Activated CD4-positive, alpha-beta T cell treated with anti-CD3 and anti-CD28 coated beads, Interleukin-2, amount 10 ng/mL, durations not matched to agents 24 days and 14 days (primary cell): Measurements from ENCODE around the gene GCSH. TPM values are rescaled to one million over a fixed set of nuclear protein-coding genes. Genes with fewer than 3 reads are reported as not detected.
"Not testable (repeated sequence)": the region's sequence is repeated elsewhere in the genome, so short reads cannot be mapped to it uniquely, and the experiment has no call there.

Source experiments
- DNase-seq: peaks from one replicate; pipeline ENCODE4 v3.0.0; 2022
- H3K27ac Mint-ChIP-seq: one replicate; pipeline ENCODE4 v1.8.0; 2022; ENCODE audit warnings: mild to moderate bottlenecking, mixed read lengths
- H3K27me3 Mint-ChIP-seq: one replicate; pipeline ENCODE4 v1.8.0; 2022; ENCODE audit warnings: mixed read lengths
- H3K36me3 Mint-ChIP-seq: one replicate; pipeline ENCODE4 v1.8.0; 2022; ENCODE audit warnings: low read depth, mild to moderate bottlenecking, mixed read lengths
- H3K4me1 Mint-ChIP-seq: one replicate; pipeline ENCODE4 v1.8.0; 2021; ENCODE audit warnings: mixed read lengths
- H3K4me3 Mint-ChIP-seq: one replicate; pipeline ENCODE4 v1.8.0; 2022; ENCODE audit warnings: mild to moderate bottlenecking, moderate library complexity, mixed read lengths
- H3K9me3 Mint-ChIP-seq: one replicate; pipeline ENCODE4 v1.8.0; 2021; ENCODE audit warnings: mixed read lengths
- intact Hi-C: fragments of 100-400 bp; cut with micrococcal nuclease; formaldehyde crosslinking; loops from one replicate; pipeline ENCODE4 v1.15.1; 2023
- total RNA-seq: library from RNA; stranded (reverse); gene quantifications from 2 replicates; pipeline ENCODE4 v1.2.3, GENCODE V29; 2022

The GCSH gene
- total RNA-seq, 1 donor from 2014 or later: 22.9 TPM

- Mint-ChIP-seq H3K27ac (no peak overlapping the region), H3K27me3 (peaks cover 3% of the 10 kb centered on the region), H3K36me3 (no peaks in the 10 kb centered on the region), H3K9me3 (no peaks in the 10 kb centered on the region), H3K4me3 (no peak overlapping the region), H3K4me1 (no peaks in the 10 kb centered on the region)
- DNase-seq: no peak
- intact Hi-C loops: no loop called here
Observed at GRCh38 chr16:81121474-81121990, 25.3 kb upstream of the GCSH start.

- intact Hi-C loops: no loop called here
Observed at GRCh38 chr16:81117436-81117835, 21.2 kb upstream of the GCSH start.

GRCh38 chr16:81116285-81116684 lies 20.1 kb upstream of the GCSH start:
- peaks cover 3% of the 10 kb centered on the region for H3K27me3 Mint-ChIP-seq
- intact Hi-C loops: no loop called here
- H3K4me3 Mint-ChIP-seq: no peak overlapping the region
- DNase-seq: no peak
- no peaks in the 10 kb centered on the region for H3K36me3 Mint-ChIP-seq
- H3K4me1 Mint-ChIP-seq: no peaks in the 10 kb centered on the region
- H3K9me3 Mint-ChIP-seq: no peaks in the 10 kb centered on the region
- no peak overlapping the region for H3K27ac Mint-ChIP-seq

More at GRCh38 chr16:81117436-81117835, 21.2 kb upstream of the GCSH start:
- no peak overlapping the region for H3K27ac Mint-ChIP-seq
- DNase-seq: no peak
- no peak overlapping the region for H3K4me3 Mint-ChIP-seq
- peaks cover 3% of the 10 kb centered on the region for H3K27me3 Mint-ChIP-seq
- no peaks in the 10 kb centered on the region for H3K9me3 Mint-ChIP-seq
- H3K4me1 Mint-ChIP-seq: no peaks in the 10 kb centered on the region
- no peaks in the 10 kb centered on the region for H3K36me3 Mint-ChIP-seq

GRCh38 chr16:81112453-81112852 lies 16.3 kb upstream of the GCSH start:
- no peak overlapping the region for H3K27ac Mint-ChIP-seq
- no peak overlapping the region for H3K4me3 Mint-ChIP-seq
- no peaks in the 10 kb centered on the region for H3K4me1 Mint-ChIP-seq
- H3K27me3 Mint-ChIP-seq: no peaks in the 10 kb centered on the region
- DNase-seq: no peak
- intact Hi-C loops: no loop called here
- H3K36me3 Mint-ChIP-seq: no peaks in the 10 kb centered on the region
- H3K9me3 Mint-ChIP-seq: no peaks in the 10 kb centered on the region

- DNase-seq, H3K4me3 Mint-ChIP-seq, intact Hi-C loops, H3K27me3 Mint-ChIP-seq, H3K4me1 Mint-ChIP-seq, H3K9me3 Mint-ChIP-seq, H3K27ac Mint-ChIP-seq, H3K36me3 Mint-ChIP-seq: not testable (repeated sequence)
Observed at GRCh38 chr16:81109274-81109673, 13.1 kb upstream of the GCSH start.

- H3K36me3 Mint-ChIP-seq: no peaks in the 10 kb centered on the region
- no peak for DNase-seq
- intact Hi-C loops: no loop called here
- H3K27me3 Mint-ChIP-seq: peaks cover 3% of the 10 kb centered on the region
- H3K4me3 Mint-ChIP-seq: no peak overlapping the region
- no peak overlapping the region for H3K27ac Mint-ChIP-seq
- H3K4me1 Mint-ChIP-seq: no peaks in the 10 kb centered on the region
- no peaks in the 10 kb centered on the region for H3K9me3 Mint-ChIP-seq
Observed at GRCh38 chr16:81107511-81107910, 11.3 kb upstream of the GCSH start.

- Mint-ChIP-seq H3K4me1 (no peaks in the 10 kb centered on the region), H3K9me3 (no peaks in the 10 kb centered on the region), H3K36me3 (no peaks in the 10 kb centered on the region), H3K27ac (no peak overlapping the region), H3K27me3 (peaks cover 3% of the 10 kb centered on the region), H3K4me3 (no peak overlapping the region)
- intact Hi-C loops: no loop called here
- no peak for DNase-seq
Observed at GRCh38 chr16:81106826-81107503, 10.8 kb upstream of the GCSH start.

- Mint-ChIP-seq H3K27me3 (peaks cover 3% of the 10 kb centered on the region), H3K36me3 (no peaks in the 10 kb centered on the region), H3K9me3 (no peaks in the 10 kb centered on the region), H3K4me3 (no peak overlapping the region), H3K27ac (no peak overlapping the region), H3K4me1 (no peaks in the 10 kb centered on the region)
- intact Hi-C loops: no loop called here
- DNase-seq: no peak
Observed at GRCh38 chr16:81105946-81106345, 9.8 kb upstream of the GCSH start.

GRCh38 chr16:81101702-81102101 lies 5.5 kb upstream of the GCSH start:
- no peak overlapping the region for H3K4me3 Mint-ChIP-seq
- H3K27ac Mint-ChIP-seq: no peak overlapping the region
- no peaks in the 10 kb centered on the region for H3K36me3 Mint-ChIP-seq
- intact Hi-C loops: no loop called here
- no peaks in the 10 kb centered on the region for H3K4me1 Mint-ChIP-seq
- no peak for DNase-seq
- H3K9me3 Mint-ChIP-seq: no peaks in the 10 kb centered on the region
- peaks cover 3% of the 10 kb centered on the region for H3K27me3 Mint-ChIP-seq

- H3K4me3 Mint-ChIP-seq: no peak overlapping the region
- no peak for DNase-seq
- H3K9me3 Mint-ChIP-seq: no peaks in the 10 kb centered on the region
- intact Hi-C loops: no loop called here
- no peak overlapping the region for H3K27ac Mint-ChIP-seq
- peaks cover 3% of the 10 kb centered on the region for H3K27me3 Mint-ChIP-seq
- peaks cover 3% of the 10 kb centered on the region for H3K4me1 Mint-ChIP-seq
- peaks cover 1% of the 10 kb centered on the region for H3K36me3 Mint-ChIP-seq
Observed at GRCh38 chr16:81099958-81100357, 3.8 kb upstream of the GCSH start.

- intact Hi-C loops: no loop called here
- DNase-seq: no peak
- no peak overlapping the region for H3K4me3 Mint-ChIP-seq
- peaks cover 1% of the 10 kb centered on the region for H3K36me3 Mint-ChIP-seq
- no peaks in the 10 kb centered on the region for H3K9me3 Mint-ChIP-seq
- H3K27me3 Mint-ChIP-seq: no peaks in the 10 kb centered on the region
- no peak overlapping the region for H3K27ac Mint-ChIP-seq
- H3K4me1 Mint-ChIP-seq: peaks cover 4% of the 10 kb centered on the region
Observed at GRCh38 chr16:81097230-81097629, 1.0 kb upstream of the GCSH start.

GRCh38 chr16:81096715-81097208 lies 567 bp upstream of the GCSH start:
- Mint-ChIP-seq H3K9me3 (no peaks in the 10 kb centered on the region), H3K4me3 (peak overlapping the region; percentile 59), H3K4me1 (peaks cover 5% of the 10 kb centered on the region), H3K27me3 (no peaks in the 10 kb centered on the region), H3K27ac (peak overlapping the region; percentile 38), H3K36me3 (peaks cover 1% of the 10 kb centered on the region)
- DNase-seq: no peak
- intact Hi-C loops: loop anchor here (1.0 kb wide), 4 partner anchors 20 to 218 kb away; partner anchors contain the start of genes ATMIN, CENPN and GAN

- Mint-ChIP-seq H3K4me3 (peak overlapping the region; percentile 85), H3K36me3 (peaks cover 1% of the 10 kb centered on the region), H3K27ac (no peak overlapping the region), H3K4me1 (peaks cover 5% of the 10 kb centered on the region), H3K9me3 (no peaks in the 10 kb centered on the region), H3K27me3 (no peaks in the 10 kb centered on the region)
- DNase-seq: no peak
- intact Hi-C loops: no loop called here
Observed at GRCh38 chr16:81095653-81095952, 592 bp downstream of the GCSH start.

- H3K27me3 Mint-ChIP-seq: no peaks in the 10 kb centered on the region
- no peaks in the 10 kb centered on the region for H3K9me3 Mint-ChIP-seq
- peaks cover 5% of the 10 kb centered on the region for H3K4me1 Mint-ChIP-seq
- peaks cover 1% of the 10 kb centered on the region for H3K36me3 Mint-ChIP-seq
- no peak overlapping the region for H3K27ac Mint-ChIP-seq
- peak overlapping the region; percentile 85 for H3K4me3 Mint-ChIP-seq
- intact Hi-C loops: no loop called here
- no peak for DNase-seq
Observed at GRCh38 chr16:81094771-81095251, 1.4 kb downstream of the GCSH start.

- no peaks in the 10 kb centered on the region for H3K36me3 Mint-ChIP-seq
- intact Hi-C loops: no loop called here
- H3K27ac Mint-ChIP-seq: no peak overlapping the region
- H3K4me1 Mint-ChIP-seq: peaks cover 2% of the 10 kb centered on the region
- H3K27me3 Mint-ChIP-seq: no peaks in the 10 kb centered on the region
- DNase-seq: no peak
- H3K9me3 Mint-ChIP-seq: no peaks in the 10 kb centered on the region
- no peak overlapping the region for H3K4me3 Mint-ChIP-seq
Observed at GRCh38 chr16:81088836-81089235, 7.4 kb downstream of the GCSH start.
